Ammon's horn (tissue), 1 donor: ENCODE data around the gene ZNF280B.
"Not testable (repeated sequence)": the region's sequence is repeated elsewhere in the genome, so short reads cannot be mapped to it uniquely, and the experiment has no call there.

Experiments
- DNase-seq: peaks from one replicate; pipeline ENCODE4 v3.0.0-alpha.2; 2016; ENCODE audit warnings: low spot score

ZNF280B gene

DNA sequence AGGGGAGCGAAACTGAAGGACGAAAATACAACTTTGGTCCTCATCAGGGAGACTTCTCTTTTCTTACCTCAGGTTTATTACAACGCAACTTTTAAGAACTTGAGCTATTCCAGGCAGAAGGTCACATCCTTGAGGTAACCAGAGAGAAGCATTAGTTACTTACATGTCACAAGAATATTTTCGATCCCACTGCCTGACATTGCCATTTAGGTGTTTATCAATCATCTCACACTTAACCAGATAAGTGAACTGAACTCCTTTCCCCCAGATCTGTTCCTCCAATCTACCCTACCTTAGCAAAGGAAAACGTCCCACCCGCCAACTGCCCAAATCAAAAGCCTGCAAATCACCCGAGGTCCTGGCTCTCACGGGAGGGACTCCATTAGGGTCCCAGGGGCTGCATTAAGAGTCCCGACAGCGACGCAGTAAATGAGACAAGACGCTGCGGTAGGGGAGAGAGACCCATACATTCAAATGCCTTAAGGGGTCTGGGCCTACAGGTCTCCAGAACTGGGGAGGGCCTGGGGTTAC is 734 bp downstream of the ZNF280B start:
- DNase-seq: no peak

DNA sequence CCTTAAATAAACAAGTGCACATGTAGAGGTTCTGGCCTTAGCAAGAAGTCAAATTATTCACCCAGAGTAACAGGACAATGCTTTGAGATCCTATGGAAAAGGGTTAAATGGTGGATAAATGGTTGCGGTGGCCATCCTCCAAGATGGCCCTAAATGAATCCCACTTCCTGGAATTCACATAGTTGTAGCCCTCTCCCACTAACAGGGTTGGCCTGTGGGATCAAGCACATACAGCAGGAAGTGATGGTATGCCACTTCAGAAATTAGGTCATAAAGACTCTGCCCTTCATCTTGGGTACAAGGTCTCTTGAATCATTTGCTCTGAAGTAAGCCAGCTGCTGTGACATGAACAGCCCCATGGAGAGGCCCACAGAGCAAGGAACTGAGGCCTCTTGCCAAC is 1.8 kb downstream of the ZNF280B start:
- DNase-seq: no peak

DNA sequence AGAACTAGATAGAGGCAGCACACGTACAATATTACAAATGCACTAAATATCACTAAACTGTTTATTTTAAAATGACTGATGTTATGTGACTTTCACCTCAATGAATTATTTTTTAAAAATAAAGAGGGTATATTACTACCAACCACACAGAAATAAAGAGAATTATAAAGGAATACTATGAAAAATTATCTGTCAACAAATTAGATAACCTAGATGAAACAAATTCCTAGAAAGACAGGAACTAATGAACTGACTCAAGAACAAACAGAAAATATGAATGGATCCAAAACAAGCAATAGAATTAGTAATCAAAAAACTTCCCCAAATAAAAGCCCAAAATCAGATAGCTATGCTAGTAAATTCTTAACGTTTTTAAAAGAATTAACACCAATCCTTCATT is 10.3 kb downstream of the ZNF280B start:
- DNase-seq: no peak

DNA sequence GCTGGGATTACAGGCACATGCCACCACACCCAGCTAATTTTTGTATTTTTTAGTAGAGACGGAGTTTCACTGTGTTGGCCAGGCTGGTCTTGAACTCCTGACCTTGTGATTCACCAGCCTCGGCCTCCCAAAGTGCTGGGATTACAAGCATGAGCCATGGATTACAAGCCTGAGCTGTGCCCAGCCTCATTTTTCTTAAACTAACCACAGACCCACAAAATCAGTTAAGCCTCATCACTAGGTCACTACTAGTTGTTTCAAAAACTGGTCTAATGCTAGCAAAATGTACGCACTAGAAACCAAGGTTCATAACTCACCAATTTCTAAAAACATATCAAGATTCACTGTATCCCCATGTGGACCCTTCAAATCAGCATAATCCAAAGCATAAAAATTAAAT is 17.0 kb downstream of the ZNF280B start:
- DNase-seq: not testable (repeated sequence)

DNA sequence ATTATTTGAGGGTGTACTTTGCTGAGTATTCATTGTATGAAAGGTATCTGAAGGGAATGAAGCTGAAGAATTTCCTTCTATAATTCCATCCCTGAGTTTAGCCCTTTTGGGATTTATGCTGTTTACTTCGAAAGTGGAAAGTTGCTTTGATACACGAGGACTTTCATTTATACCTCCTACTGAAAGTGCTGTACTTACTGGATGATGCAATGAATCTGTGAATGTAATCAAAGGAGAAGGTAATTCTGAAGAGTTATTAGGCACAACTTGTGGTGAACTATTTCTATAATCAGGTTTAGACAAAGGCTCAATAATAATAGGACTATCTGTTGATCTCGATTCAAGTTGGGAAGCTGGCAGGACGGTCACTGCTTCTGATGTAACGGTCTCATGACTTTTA is 19.8 kb downstream of the ZNF280B start:
- DNase-seq: no peak

DNA sequence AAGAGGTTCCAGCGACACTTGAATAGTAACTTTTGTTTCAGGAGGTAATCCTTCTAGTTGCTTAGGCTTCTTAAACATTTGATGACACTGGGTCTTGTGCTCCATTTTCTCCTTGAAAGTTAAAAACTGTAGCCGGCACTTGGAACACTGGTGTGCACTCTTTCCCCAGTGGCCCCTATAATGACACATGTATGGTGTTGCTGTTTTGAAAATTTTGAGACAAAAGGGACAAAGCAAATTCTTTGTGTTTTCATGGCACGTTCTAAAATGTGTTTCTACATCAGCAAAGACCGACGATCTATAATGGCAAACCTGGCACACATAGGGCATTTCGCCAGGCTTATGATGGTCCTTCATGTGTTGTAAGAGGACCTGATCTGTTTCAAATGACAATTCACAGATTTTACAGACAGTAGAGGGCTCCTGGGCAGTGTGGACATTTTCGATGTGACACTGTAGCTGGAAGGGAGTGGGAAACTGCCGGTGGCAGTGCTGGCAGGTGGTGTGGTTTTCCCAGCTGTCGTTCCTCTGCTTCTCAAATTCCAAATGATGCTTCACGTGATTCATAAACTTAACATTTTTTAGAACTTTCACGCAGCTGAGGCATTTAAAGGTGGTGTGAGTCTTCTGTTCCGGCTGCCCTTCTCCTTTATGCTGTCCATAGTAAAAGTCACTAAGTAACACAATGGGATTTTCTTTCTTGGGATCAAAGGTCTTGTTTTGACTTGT is 20.5 kb downstream of the ZNF280B start:
- DNase-seq: no peak

DNA sequence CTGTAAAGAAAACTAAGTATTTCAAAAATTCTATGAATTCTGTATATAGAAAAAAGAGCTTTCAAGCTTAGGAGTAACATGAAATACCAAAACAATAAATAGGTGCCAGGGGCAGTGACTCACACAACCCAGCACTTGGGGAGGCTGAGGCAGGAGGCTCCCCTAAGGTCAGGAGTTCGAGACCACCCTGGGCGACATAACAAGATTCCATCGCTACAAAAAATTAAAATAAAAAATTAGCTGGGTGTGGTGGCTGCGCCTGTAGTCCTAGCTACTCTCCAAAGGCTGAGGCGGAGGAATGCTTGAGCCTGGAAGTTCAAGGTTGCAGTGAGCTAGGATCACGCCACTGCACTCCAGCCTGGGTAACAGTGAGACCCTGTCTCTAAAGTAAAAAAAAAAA is 21.5 kb downstream of the ZNF280B start:
- no peak for DNase-seq

DNA sequence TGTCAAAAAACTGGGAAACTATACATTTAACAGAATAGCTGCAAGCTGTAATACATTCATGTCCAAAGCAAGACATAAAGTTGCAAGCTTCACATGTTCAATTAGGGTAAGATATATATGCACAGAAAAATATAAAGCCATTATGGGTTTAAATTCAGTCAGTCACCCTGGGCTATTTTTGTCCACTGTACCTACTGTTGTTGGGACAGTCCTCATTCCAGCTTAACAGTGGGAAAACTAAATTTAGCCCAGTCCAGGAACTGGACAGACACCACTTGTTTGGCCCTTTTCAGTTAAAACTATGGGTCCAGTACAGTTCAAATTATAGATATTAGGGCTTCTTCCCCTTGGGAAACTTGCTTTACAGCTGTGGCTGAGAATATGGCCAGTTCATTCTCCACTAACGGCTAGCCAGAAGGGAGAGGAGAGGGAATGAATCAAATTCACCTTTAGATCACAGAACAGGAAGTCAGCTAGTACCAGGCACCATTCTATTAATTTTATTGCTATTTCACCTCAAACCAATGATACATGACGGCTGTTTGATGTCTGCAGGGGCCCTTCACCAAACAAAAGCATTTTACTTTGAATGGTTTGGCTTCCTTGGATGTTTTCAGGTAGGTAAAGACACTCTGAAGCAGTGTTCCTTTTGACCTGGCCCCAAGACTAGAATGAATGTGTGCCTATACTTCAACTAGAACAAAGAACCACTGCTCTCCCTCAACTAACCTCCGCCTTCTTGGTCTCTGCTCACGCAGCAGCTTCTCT is 22.2 kb downstream of the ZNF280B start:
- DNase-seq: no peak

DNA sequence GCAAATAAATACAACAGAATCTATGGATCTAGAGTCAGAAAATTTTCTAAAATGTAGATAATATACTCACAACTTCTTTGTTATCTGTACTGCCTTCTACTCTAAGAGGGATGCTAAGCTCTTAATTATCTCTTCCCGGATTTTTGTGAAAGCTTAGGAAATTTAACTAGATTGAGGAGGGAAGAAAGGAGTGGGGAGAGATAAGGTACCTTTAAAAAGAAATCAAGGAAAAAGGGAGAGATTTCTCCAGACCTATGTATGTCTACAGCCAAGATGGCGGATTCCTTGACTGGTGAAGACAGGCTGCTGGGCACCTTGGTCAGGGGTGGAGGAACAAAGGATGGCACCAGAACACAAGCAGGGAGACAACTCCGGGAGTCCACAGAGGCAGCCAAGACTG is 23.0 kb downstream of the ZNF280B start:
- DNase-seq: no peak

DNA sequence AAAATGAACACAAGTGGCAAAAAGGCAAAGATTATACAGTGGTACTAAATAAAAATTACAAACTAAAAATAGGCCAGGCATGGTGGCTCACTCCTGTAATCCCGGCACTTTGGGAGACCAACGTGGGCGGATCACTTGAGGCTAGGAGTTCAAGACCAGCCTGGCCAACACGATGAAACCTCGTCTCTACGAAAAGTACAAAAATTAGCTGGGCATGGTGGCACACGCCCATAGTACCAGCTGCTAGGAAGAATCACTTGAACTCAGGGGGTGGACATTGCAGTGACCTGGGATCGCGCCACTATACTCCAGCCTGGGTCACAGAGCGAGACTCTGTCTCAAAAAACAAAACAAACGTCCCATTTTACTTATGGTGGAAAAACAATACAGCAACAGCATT is 24.5 kb downstream of the ZNF280B start:
- DNase-seq: no peak

DNA sequence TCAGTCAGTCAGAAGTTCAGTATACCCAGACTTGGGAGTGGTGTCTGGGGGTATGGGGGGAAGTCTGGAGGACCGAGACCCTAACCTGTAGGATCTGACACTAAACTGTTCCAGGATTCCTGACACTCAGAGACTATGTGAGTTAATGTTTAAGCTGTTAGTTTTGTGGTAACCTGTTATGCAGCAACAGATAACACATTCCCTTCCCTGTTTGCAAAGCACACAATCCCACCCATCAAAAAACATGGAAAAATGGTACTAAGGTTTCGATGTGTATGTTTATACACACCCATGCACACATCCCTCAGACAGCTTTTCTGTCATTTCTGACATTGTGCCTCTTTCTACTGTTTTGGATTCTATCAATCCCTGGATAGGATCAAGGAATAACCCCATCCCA is 27.6 kb downstream of the ZNF280B start:
- no peak for DNase-seq

DNA sequence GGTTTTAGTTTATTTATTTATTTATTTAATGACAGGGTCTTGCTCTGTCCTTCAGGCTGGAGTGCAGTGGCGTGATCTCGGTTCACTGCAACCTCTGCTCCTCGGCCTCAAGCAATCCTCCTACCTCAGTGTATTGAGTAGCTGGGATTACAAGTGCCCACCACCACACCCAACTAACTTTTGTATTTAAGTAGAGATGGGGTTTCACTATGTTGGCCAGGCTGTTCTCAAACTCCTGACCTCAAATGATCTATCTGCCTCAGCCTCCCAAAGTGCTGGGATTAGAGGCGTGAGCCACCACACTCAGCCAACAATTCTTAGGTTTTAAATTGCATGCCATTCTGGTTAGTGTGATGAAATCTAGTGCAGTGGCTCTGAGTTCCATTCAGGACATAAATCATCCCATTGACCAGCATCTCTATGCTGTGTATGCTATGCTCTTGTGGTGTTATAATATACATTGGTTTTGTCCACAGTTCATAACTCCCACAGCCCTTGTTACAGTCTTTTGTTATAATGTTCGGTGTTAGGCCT is 28.5 kb downstream of the ZNF280B start:
- no peak for DNase-seq

DNA sequence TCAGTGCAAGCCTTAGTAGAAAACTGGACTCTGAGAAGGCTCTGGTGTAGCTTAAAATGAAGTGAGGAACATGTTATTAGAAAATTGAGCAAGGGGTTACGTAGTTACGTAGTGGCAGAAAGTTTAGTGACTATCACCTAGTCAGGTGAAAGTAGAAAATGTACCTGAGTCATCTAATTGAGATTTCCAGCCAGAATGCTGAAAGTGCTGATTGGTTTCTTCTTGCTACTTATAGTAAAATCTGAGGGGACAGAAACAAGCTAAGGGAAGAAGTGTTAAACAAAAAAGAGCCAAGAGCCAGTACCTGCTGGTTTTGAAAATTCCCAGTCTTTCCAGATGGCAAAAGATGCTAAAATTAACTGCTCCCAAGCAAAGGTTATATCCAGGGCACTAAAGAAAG is 29.4 kb downstream of the ZNF280B start:
- DNase-seq: no peak

DNA sequence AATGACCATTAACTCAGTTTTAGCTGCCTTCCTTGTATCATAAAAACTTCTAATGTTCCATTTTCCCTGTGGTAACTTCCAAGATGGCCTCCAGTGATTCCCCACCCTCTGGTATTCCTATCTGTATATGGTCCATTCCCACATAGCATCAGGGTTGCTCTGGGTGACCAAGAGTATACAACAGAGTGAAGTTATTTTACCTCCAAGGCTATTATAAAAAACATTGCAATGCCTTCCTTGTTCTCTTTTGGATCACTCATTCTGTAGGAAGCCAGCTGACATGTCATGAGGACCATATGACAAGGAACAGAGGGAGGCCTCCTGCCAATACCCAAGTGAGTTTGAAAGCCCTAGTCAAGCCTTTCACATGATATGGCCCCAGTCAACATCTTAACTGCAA is 30.1 kb downstream of the ZNF280B start:
- no peak for DNase-seq

DNA sequence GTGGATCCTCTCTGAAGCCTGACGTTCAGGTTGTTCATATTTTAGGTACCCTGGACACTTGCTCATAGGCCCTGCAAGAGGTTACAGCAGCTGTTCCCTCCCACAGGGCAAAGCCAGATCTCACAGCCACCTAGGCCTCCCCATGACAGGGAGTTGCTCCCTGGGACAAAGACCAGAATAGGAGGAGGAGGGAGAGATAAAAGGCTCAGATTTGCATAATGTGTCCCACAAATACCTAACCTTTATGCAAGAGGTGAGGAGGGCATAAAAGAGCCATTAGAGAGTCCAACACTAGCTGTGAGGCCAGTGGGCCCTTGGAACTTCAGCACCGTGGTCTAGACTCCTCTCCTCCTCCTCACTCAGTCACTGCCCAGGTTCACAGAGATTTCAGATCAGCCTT is 33.8 kb downstream of the ZNF280B start:
- no peak for DNase-seq

DNA sequence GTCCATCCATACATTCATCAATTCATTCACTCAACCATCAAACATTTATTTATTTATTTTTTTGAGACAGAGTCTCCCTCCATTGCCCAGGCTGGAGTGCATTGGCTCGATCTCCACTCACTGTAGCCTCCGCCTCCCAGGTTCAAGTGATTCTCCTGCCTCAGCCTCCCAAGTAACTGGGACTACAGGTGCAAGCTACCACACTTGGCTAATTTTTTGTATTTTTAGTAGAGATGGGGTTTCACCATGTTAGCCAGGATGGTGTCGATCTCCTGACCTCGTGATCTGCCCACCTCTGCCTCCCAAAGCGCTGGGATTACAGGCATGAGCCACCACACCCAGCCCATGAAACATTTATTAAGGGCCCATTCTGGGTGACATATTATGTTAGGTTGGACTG is 37.4 kb downstream of the ZNF280B start:
- not testable (repeated sequence) for DNase-seq

DNA sequence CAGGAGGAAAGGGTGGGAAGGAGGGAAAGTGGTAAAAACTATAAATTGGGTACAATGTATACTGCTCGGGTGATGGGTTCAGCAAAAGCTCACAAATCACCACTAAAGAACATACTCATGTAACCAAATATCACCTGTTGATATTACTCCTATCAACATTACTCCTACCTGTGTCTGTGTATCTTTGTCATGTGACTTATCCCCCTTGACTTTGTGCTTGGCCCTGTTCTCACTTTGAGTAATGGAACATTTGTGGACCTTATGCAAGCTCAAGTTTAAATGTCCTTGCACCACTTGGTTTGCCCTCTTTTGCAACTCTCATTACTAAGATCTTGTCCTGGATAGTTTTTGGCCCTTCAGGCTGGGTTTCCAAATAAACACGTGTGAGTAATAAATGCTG is 39.0 kb downstream of the ZNF280B start:
- DNase-seq: no peak

DNA sequence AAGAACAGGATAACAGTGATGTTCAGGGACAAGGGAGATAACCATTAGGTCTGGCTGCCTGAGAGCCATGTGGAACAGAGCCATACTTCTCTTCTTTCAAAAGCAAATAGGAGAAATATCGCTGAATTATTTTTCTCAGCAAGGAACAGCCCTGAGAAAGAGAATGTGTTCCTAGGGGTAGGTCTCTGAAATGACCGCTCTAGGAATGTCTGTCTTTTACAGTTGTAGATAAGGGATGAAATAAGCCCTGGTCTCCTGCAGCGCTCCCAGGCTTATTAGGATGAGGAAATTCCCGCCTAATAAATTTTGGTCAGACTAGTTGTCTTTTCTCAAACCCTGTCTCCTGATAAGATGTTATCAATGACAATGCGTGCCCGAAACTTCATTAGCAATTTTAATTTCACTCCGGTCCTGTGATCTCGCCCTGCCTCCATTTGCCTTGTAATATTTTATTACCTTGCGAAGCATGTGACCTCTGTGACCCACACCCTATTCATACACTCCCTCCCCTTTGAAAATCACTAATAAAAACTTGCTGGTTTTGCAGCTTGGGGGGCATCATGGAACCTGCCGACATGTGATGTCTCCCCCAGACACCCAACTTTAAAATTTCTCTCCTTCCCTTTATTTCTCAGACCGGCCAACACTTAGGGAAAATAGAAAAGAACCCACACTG is 39.6 kb downstream of the ZNF280B start:
- DNase-seq: not testable (repeated sequence)

DNA sequence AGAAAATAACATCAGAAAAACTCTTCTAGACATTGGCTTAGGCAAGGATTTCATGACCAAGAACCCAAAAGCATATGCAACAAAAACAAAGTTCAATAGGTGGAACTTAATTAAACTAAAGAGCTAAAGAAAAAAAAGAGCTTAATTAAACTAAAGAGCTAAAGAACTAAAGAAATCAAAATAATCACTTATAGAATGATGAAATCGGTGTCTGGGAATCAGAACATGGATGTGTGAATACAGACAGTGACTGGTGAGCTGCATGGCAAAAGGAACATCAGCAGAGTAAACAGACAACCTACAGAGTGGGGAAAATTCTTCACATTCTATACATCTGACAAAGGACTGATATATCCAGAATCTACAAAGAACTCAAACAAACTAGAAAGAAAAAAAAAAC is 41.4 kb downstream of the ZNF280B start:
- no peak for DNase-seq

DNA sequence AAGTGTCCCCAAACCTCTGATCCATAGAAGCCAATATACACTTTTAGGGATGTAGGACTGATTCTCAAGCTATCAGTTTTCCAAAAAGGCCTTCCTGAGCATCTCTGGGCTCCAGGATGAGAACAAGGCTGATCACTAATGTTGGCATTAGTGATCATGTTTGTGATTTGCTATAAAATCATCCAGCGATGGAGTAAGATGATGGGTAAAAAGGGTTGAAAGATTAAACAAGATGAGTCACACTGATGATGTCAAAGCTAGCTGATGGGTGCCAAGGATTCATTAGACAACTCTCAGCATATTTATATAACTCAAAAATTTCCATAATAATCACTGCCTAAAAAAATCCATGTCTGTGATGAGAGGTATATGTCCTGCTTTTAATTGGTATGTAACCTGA is 42.8 kb downstream of the ZNF280B start:
- DNase-seq: no peak

DNA sequence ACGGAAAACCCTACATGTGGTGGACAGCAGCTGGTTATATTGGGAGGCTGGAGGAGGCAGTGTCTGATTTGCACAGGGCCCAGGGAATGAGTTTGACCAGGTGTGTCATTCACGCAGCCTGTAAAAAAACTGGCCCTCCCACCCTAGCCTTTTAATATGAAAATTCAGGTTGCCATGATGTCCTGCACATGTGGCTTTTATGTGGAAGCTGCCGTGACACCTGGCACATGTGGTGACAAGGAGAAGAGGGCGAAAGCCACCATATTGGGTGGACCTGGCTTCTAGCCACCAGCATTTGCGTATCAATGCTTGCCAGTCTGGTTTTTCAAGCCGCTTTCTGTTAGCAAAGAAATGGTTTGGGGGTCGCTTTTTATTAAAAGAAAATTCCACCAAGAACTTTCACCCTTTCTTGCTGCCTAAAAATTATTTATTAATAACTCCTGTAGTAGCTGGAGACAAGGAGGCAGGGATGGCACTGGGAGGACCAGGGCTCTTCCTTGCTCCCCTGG is 43.4 kb downstream of the ZNF280B start:
- no peak for DNase-seq

DNA sequence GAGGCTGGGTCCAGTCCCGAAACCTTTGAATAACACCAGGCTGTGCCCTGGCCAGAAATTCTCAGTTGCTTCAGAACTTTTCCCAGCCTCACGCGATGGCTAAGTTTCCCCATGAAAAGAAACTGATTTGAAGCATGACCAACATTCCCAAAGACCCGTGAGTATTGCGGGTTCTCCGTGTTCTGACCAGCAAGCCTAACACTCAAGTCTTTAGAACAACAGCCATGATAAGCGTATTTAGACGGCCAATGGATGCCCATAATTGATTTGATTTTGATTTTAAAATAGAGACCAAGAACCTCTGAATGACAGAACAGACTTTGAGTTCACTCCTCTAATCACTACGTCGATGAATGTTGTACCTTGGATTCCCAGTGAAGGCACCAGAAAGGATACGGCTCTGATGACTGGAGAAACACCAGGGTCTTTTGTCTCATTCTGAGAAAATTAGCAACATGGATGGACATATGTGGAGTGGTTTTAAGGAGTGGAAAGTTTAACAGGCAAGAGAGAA is 43.9 kb downstream of the ZNF280B start:
- no peak for DNase-seq
